HepG2 (cell line): ENCODE measurements around the gene ZBTB46. TPM values are rescaled to one million over a fixed set of nuclear protein-coding genes. Genes with fewer than 3 reads are reported as not detected.

Source experiments
- HDAC1 ChIP-seq: sonication (generic); formaldehyde crosslinking; IDR thresholded peaks from 2 replicates; pipeline ENCODE4 v1.5.1; 2020; ENCODE audit warnings: mild to moderate bottlenecking, missing genetic modification reagents
- KDM5A ChIP-seq: fragments of 200-600 bp; sonication (generic); IDR thresholded peaks from 2 replicates; pipeline ENCODE4 v1.7.0; 2018; ENCODE audit warnings: antibody characterized with exemption, mild to moderate bottlenecking, low read length, borderline replicate concordance
- PRDM4 ChIP-seq: sonication (generic); formaldehyde crosslinking; IDR thresholded peaks from 2 replicates; pipeline ENCODE4 v1.9.0; 2021; ENCODE audit warnings: missing genetic modification reagents, borderline replicate concordance
- TFE3 ChIP-seq: IDR thresholded peaks from 2 replicates; pipeline ENCODE4 v1.6.1; 2016
- TRIM22 ChIP-seq: fragments of 450-650 bp; IDR thresholded peaks from 2 replicates; pipeline ENCODE4 v1.6.1; 2017
- ZFX ChIP-seq: sonication (generic); formaldehyde crosslinking; IDR thresholded peaks from 2 replicates; pipeline ENCODE4 v1.4.0; 2020; ENCODE audit warnings: mild to moderate bottlenecking, low read depth, missing genetic modification reagents, moderate library complexity
- ZNF124 ChIP-seq: sonication (generic); formaldehyde crosslinking; IDR thresholded peaks from 2 replicates; pipeline ENCODE4 v1.4.0; 2020; ENCODE audit warnings: missing genetic modification reagents
- ZNF281 ChIP-seq: sonication (generic); formaldehyde crosslinking; IDR thresholded peaks from 2 replicates; pipeline ENCODE4 v1.4.0; 2020; ENCODE audit warnings: missing genetic modification reagents, borderline replicate concordance
- ZNF333 ChIP-seq: sonication (generic); formaldehyde crosslinking; IDR thresholded peaks from 2 replicates; pipeline ENCODE4 v1.4.0; 2020; ENCODE audit warnings: mild to moderate bottlenecking, missing genetic modification reagents, borderline replicate concordance
- ZNF350 ChIP-seq: sonication (generic); formaldehyde crosslinking; IDR thresholded peaks from 2 replicates; pipeline ENCODE4 v1.4.0; 2020; ENCODE audit warnings: mild to moderate bottlenecking, low read depth, missing genetic modification reagents, borderline replicate concordance
- ZNF512B ChIP-seq: sonication (generic); formaldehyde crosslinking; IDR thresholded peaks from 2 replicates; pipeline ENCODE4 v1.5.1; 2020; ENCODE audit warnings: missing genetic modification reagents, mild to moderate bottlenecking, borderline replicate concordance
- polyA plus RNA-seq, 8 experiments: library from polyadenylated mRNA; depleted of rRNA in 3 of 8; stranded (reverse) in 7 of 8; unstranded in 1 of 8; fragments of >200 nt; fragmentation: Illumina TruSeq in 4 of 8; extraction: Trizol in 4 of 8; gene quantifications; 2 replicates each; pipeline versions ENCODE4 v1.2.1 to v1.2.3, GENCODE V29; 2011 to 2016; ENCODE audit warnings: low read depth in 4 of 8, missing spikeins in 1 of 8, mixed read lengths in 1 of 8; ENCODE audit not compliant: insufficient read depth in 1 of 8
- total RNA-seq, 5 experiments: library from RNA; depleted of rRNA; stranded (reverse); fragments of >200 nt; fragmentation: Illumina TruSeq; extraction: Trizol; gene quantifications; 2 replicates each; pipeline ENCODE4 v1.2.3, GENCODE V29; 2016; ENCODE audit warnings: low read depth in 1 of 5

The ZBTB46 gene
- total and polyA plus RNA-seq, 2 of the 13 experiments (the other 11 are each of a cell fraction or from before 2014, with no cell fraction given) = 1.6 to 13.5 TPM

- peak; percentile 97 for TF ChIP-seq ZNF350
- no peak; the same call in 1 of the 2 replicates for TF ChIP-seq KDM5A
- peak; percentile 99 for TF ChIP-seq HDAC1 (CRISPR knock-in tag)
- peak; percentile 19; the same call in 1 of the 2 replicates for TF ChIP-seq ZNF333 (CRISPR knock-in tag)
- peak; percentile 50; the same call in 1 of the 2 replicates for TF ChIP-seq ZNF124 (CRISPR knock-in tag)
- no peak for TF ChIP-seq TRIM22
- TF ChIP-seq ZFX = peak; percentile 93
- TF ChIP-seq PRDM4 (CRISPR knock-in tag) = peak; percentile 35; the same call in 1 of the 2 replicates
- peak; percentile 99 for TF ChIP-seq TFE3 (CRISPR knock-in tag)
- TF ChIP-seq ZNF281 (CRISPR knock-in tag) = peak; percentile 45; the same call in 1 of the 2 replicates
- 0 out of 2 replicates have a peak, but pooled peaks have one; percentile 50 for TF ChIP-seq ZNF512B (CRISPR knock-in tag)
Measured at GRCh38 chr20:63864978-63865640, 34.0 kb upstream of the ZBTB46 start, which contains the start of gene TPD52L2 (continued).
